ENCODE results near the gene C19orf38.
A peak's percentile ranks its signal among the peaks of the same experiment; 100 is the strongest.

The C19orf38 gene

DNA sequence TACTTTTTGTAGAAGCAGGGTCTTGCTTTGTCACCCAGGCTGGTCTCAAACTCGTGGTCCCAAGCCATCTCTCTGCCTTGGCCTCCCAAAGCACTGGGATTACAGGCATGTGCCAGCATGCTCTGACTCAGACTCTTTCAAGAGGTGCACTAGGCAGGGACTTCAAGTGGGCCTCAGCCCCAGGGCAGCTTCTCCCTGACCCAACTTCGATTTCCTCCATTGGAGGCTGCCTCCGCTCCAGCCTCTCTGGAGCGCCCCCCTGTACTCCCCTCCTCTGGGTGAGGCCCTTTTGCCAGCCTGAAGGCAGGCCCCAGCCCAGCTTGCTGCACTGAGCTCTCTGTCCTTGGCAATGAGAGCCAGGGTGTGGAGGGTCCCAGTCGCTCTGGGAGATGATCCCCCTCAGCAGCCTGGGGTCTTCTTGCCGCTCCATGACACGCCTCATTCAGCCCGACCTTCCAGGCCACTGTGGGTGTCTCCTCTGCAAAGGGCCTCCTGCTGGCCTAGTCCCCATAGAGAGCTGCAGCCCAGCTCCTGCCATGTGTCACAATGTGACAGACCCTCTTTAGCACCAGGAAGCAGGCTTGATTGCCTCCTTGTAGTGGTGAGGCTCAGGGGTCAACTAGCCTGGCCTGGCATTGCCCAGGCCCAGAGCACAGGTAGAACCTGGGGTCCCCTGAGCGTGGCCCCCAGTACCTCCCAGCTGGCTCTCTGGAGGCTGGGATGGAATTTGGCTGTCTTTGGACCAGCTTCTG is 39.6 kb downstream of the C19orf38 start:
- no peak overlapping the region for H3K4me2 ChIP-seq (ENCODE audit: insufficient read depth, low read length, poor library complexity, severe bottlenecking)
- peak overlapping the region; percentile 83 for H2AK5ac ChIP-seq (ENCODE audit: low read depth, low read length)
- H3K36me3 ChIP-seq (replicated peaks in 1 of 2; ENCODE audit: control insufficient read depth in 2 of 2, insufficient read depth in 2 of 2, low read length in 2 of 2): peaks cover 0 to 2% of the 10 kb centered on the region in 2 donors
- peak overlapping the region; percentile 1 for H3K27ac ChIP-seq (replicated peaks; ENCODE audit: low read length)
- H3K18ac ChIP-seq (ENCODE audit: low read length): peak overlapping the region; percentile 89
- H2BK15ac ChIP-seq (ENCODE audit: low read length): peak overlapping the region; percentile 87
- H3K4ac ChIP-seq (ENCODE audit: low read length): peak overlapping the region; percentile 26
- H2BK5ac ChIP-seq (ENCODE audit: low read length): peak overlapping the region; percentile 69
- no peak overlapping the region for H2AFZ ChIP-seq (ENCODE audit: low read length)
- H3K23ac ChIP-seq (ENCODE audit: low read depth, low read length, poor library complexity): peak overlapping the region; percentile 90
- peak overlapping the region; percentile 63 for H2BK120ac ChIP-seq (ENCODE audit: low read depth, low read length)
- H3K4me1 ChIP-seq (ENCODE audit: control insufficient read depth in 2 of 2, insufficient read depth in 1 of 2, low read depth in 1 of 2, low read length in 2 of 2): peaks cover 53 to 58% of the 10 kb centered on the region in 2 donors
- peak overlapping the region; percentile 39 for H3K14ac ChIP-seq (ENCODE audit: low read length)
- no peaks in the 10 kb centered on the region for H3K9me3 ChIP-seq (replicated peaks in 1 of 2; ENCODE audit: control insufficient read depth in 2 of 2, insufficient read depth in 1 of 2, low read depth in 1 of 2, low read length in 2 of 2)
- no CpG with 5 or more reads among the region's 9 CpGs for WGBS, 2 donors (ENCODE audit: extremely low coverage in 2 of 2, insufficient read length in 2 of 2, insufficient replicate concordance in 1 of 2)
- no peak for DNase-seq (ENCODE audit: low spot score)
- H4K8ac ChIP-seq (ENCODE audit: low read depth, low read length): no peak overlapping the region
- H2BK12ac ChIP-seq (ENCODE audit: low read length): peak overlapping the region; percentile 4
- no peaks in the 10 kb centered on the region for H3K27me3 ChIP-seq (ENCODE audit: control insufficient read depth in 3 of 3, insufficient read depth in 3 of 3, low read depth in 1 of 3, low read length in 3 of 3)
- H3K4me3 ChIP-seq (ENCODE audit: low read length in 2 of 2): no peak overlapping the region
- H3K79me1 ChIP-seq (ENCODE audit: low read depth, low read length): peaks cover 22% of the 10 kb centered on the region
- H3K9ac ChIP-seq (ENCODE audit: low read depth, low read length, poor library complexity): no peak overlapping the region
- H4K91ac ChIP-seq (ENCODE audit: low read depth, low read length, poor library complexity): peak overlapping the region; percentile 68

DNA sequence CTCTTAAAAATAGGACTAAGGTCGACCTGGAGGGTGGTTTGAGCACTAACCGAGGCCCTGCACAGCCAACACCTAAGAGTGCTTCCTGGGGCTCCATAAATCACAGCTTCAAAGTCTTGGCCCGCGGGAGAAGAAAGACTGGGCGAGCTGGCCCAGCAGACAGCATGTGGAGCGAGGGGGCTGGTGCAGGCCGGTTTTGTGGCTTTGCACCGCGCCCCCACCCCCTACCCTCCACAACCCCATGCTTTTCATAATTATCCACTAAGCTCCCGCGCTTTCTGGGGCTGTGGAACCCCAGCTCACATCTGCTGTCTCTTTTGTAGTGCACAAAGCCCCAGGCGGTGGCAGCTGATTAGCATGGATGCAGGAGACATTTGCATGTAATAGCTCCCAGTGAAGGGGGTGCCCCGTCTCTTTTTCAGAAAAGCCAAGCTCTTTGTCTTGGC is 40.2 kb downstream of the C19orf38 start:
- H3K18ac ChIP-seq (ENCODE audit: low read length): peak overlapping the region; percentile 89
- no peak for DNase-seq (ENCODE audit: low spot score)
- no peak overlapping the region for H3K9ac ChIP-seq (ENCODE audit: low read depth, low read length, poor library complexity)
- no peaks in the 10 kb centered on the region for H3K9me3 ChIP-seq (replicated peaks in 1 of 2; ENCODE audit: control insufficient read depth in 2 of 2, insufficient read depth in 1 of 2, low read depth in 1 of 2, low read length in 2 of 2)
- H2AK5ac ChIP-seq (ENCODE audit: low read depth, low read length): no peak overlapping the region
- no peak overlapping the region for H3K4me3 ChIP-seq (ENCODE audit: low read length in 2 of 2)
- no peaks in the 10 kb centered on the region for H3K36me3 ChIP-seq (replicated peaks in 1 of 2; ENCODE audit: control insufficient read depth in 2 of 2, insufficient read depth in 2 of 2, low read length in 2 of 2)
- H2AFZ ChIP-seq (ENCODE audit: low read length): no peak overlapping the region
- peaks cover 47 to 54% of the 10 kb centered on the region in 2 donors for H3K4me1 ChIP-seq (ENCODE audit: control insufficient read depth in 2 of 2, insufficient read depth in 1 of 2, low read depth in 1 of 2, low read length in 2 of 2)
- no peak overlapping the region for H2BK12ac ChIP-seq (ENCODE audit: low read length)
- no peak overlapping the region for H3K23ac ChIP-seq (ENCODE audit: low read depth, low read length, poor library complexity)
- peak overlapping the region; percentile 1 for H3K27ac ChIP-seq (replicated peaks; ENCODE audit: low read length)
- no peak overlapping the region for H2BK120ac ChIP-seq (ENCODE audit: low read depth, low read length)
- no CpG with 5 or more reads among the region's 13 CpGs for WGBS, 2 donors (ENCODE audit: extremely low coverage in 2 of 2, insufficient read length in 2 of 2, insufficient replicate concordance in 1 of 2)
- H2BK5ac ChIP-seq (ENCODE audit: low read length): peak overlapping the region; percentile 10
- H2BK15ac ChIP-seq (ENCODE audit: low read length): no peak overlapping the region
- H3K14ac ChIP-seq (ENCODE audit: low read length): no peak overlapping the region
- no peaks in the 10 kb centered on the region for H3K27me3 ChIP-seq (ENCODE audit: control insufficient read depth in 3 of 3, insufficient read depth in 3 of 3, low read depth in 1 of 3, low read length in 3 of 3)
- H3K79me1 ChIP-seq (ENCODE audit: low read depth, low read length): peaks cover 16% of the 10 kb centered on the region
- H4K91ac ChIP-seq (ENCODE audit: low read depth, low read length, poor library complexity): no peak overlapping the region
- H3K4ac ChIP-seq (ENCODE audit: low read length): no peak overlapping the region
- no peak overlapping the region for H4K8ac ChIP-seq (ENCODE audit: low read depth, low read length)
- no peak overlapping the region for H3K4me2 ChIP-seq (ENCODE audit: insufficient read depth, low read length, poor library complexity, severe bottlenecking)

- no peak overlapping the region for H3K4me3 ChIP-seq (ENCODE audit: low read length in 2 of 2)
- no peak overlapping the region for H2AK5ac ChIP-seq (ENCODE audit: low read depth, low read length)
- H3K79me1 ChIP-seq (ENCODE audit: low read depth, low read length): peaks cover 23% of the 10 kb centered on the region
- peaks cover 45 to 53% of the 10 kb centered on the region in 2 donors for H3K4me1 ChIP-seq (ENCODE audit: control insufficient read depth in 2 of 2, insufficient read depth in 1 of 2, low read depth in 1 of 2, low read length in 2 of 2)
- no peak overlapping the region for H4K91ac ChIP-seq (ENCODE audit: low read depth, low read length, poor library complexity)
- no peak overlapping the region for H4K8ac ChIP-seq (ENCODE audit: low read depth, low read length)
- H3K27ac ChIP-seq (replicated peaks; ENCODE audit: low read length): no peak overlapping the region
- H2AFZ ChIP-seq (ENCODE audit: low read length): no peak overlapping the region
- H2BK5ac ChIP-seq (ENCODE audit: low read length): no peak overlapping the region
- H2BK15ac ChIP-seq (ENCODE audit: low read length): no peak overlapping the region
- no peak overlapping the region for H3K18ac ChIP-seq (ENCODE audit: low read length)
- no peaks in the 10 kb centered on the region for H3K27me3 ChIP-seq (ENCODE audit: control insufficient read depth in 3 of 3, insufficient read depth in 3 of 3, low read depth in 1 of 3, low read length in 3 of 3)
- WGBS, 2 donors (ENCODE audit: extremely low coverage in 2 of 2, insufficient read length in 2 of 2, insufficient replicate concordance in 1 of 2): no CpG with 5 or more reads among the region's 4 CpGs
- DNase-seq (ENCODE audit: low spot score): no peak
- no peak overlapping the region for H3K23ac ChIP-seq (ENCODE audit: low read depth, low read length, poor library complexity)
- no peak overlapping the region for H3K14ac ChIP-seq (ENCODE audit: low read length)
- H3K4ac ChIP-seq (ENCODE audit: low read length): no peak overlapping the region
- H3K9ac ChIP-seq (ENCODE audit: low read depth, low read length, poor library complexity): no peak overlapping the region
- no peaks in the 10 kb centered on the region for H3K9me3 ChIP-seq (replicated peaks in 1 of 2; ENCODE audit: control insufficient read depth in 2 of 2, insufficient read depth in 1 of 2, low read depth in 1 of 2, low read length in 2 of 2)
- no peak overlapping the region for H3K4me2 ChIP-seq (ENCODE audit: insufficient read depth, low read length, poor library complexity, severe bottlenecking)
- peaks cover 0 to 3% of the 10 kb centered on the region in 2 donors for H3K36me3 ChIP-seq (replicated peaks in 1 of 2; ENCODE audit: control insufficient read depth in 2 of 2, insufficient read depth in 2 of 2, low read length in 2 of 2)
- H2BK12ac ChIP-seq (ENCODE audit: low read length): no peak overlapping the region
- H2BK120ac ChIP-seq (ENCODE audit: low read depth, low read length): no peak overlapping the region
Observed at GRCh38 chr19:10889880-10890279, 41.7 kb downstream of the C19orf38 start.

DNA sequence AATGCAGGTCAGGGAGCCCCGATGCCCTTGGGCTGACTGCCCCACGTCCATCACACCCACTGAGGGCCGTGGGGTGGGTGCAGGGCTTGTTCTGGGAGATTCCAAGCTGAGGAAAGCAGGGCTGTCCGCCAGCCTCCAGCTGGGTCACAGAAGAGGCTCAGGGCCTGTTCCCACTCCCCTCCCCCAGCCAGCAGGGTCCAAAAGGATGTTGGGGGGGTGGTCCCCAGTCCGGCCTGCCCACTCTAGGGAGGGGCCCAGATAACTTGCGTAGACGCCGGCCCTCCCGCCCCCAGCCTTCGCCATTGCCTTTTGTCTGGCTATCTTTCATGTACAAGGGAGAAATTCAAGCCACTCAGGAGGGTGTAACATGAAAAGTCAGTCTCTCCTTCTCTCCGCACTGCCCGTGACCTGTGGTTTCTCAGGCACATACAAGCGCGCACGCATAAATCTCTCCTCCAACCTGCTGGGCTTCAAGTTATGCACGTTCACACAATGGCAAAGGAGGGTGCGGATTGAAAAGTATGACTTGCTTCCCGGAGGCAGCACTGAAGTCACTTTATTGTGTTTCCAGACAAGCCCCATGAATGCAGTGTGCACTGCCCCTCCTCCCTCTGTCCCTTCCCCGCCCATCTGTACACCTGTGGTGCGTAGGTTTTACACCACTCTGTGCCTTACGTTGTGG is 43.3 kb downstream of the C19orf38 start:
- Histone ChIP-seq H2BK12ac (ENCODE audit: low read length) (no peak overlapping the region), H3K4me1 (ENCODE audit: control insufficient read depth in 2 of 2, insufficient read depth in 1 of 2, low read depth in 1 of 2, low read length in 2 of 2) (peaks cover 39 to 46% of the 10 kb centered on the region in 2 donors), H3K4me2 (ENCODE audit: insufficient read depth, low read length, poor library complexity, severe bottlenecking) (no peak overlapping the region), H2BK5ac (ENCODE audit: low read length) (peak overlapping the region; percentile 93), H2BK120ac (ENCODE audit: low read depth, low read length) (no peak overlapping the region), H3K27me3 (ENCODE audit: control insufficient read depth in 3 of 3, insufficient read depth in 3 of 3, low read depth in 1 of 3, low read length in 3 of 3) (no peaks in the 10 kb centered on the region), H3K18ac (ENCODE audit: low read length) (peak overlapping the region; percentile 91), H2BK15ac (ENCODE audit: low read length) (peak overlapping the region; percentile 37), H2AK5ac (ENCODE audit: low read depth, low read length) (peak overlapping the region; percentile 97), H2AFZ (ENCODE audit: low read length) (peak overlapping the region; percentile 64), H4K8ac (ENCODE audit: low read depth, low read length) (no peak overlapping the region), H3K23ac (ENCODE audit: low read depth, low read length, poor library complexity) (no peak overlapping the region), H3K36me3 (replicated peaks in 1 of 2; ENCODE audit: control insufficient read depth in 2 of 2, insufficient read depth in 2 of 2, low read length in 2 of 2) (peaks cover 0 to 3% of the 10 kb centered on the region in 2 donors), H4K91ac (ENCODE audit: low read depth, low read length, poor library complexity) (peak overlapping the region; percentile 22), H3K9ac (ENCODE audit: low read depth, low read length, poor library complexity) (peak overlapping the region; percentile 78), H3K27ac (replicated peaks; ENCODE audit: low read length) (peak overlapping the region; percentile 34), H3K14ac (ENCODE audit: low read length) (peak overlapping the region; percentile 57), H3K9me3 (replicated peaks in 1 of 2; ENCODE audit: control insufficient read depth in 2 of 2, insufficient read depth in 1 of 2, low read depth in 1 of 2, low read length in 2 of 2) (no peaks in the 10 kb centered on the region), H3K4me3 (ENCODE audit: low read length in 2 of 2) (peak overlapping the region in 1 of 2 donors; percentile 13), H3K79me1 (ENCODE audit: low read depth, low read length) (peaks cover 23% of the 10 kb centered on the region), H3K4ac (ENCODE audit: low read length) (peak overlapping the region; percentile 10)
- WGBS, 2 donors (ENCODE audit: extremely low coverage in 2 of 2, insufficient read length in 2 of 2, insufficient replicate concordance in 1 of 2): no CpG with 5 or more reads among the region's 21 CpGs
- no peak for DNase-seq (ENCODE audit: low spot score)
